Thyroid gland (tissue), 4 donors: Measurements from ENCODE around the gene EYS. TPM values are rescaled to one million over a fixed set of nuclear protein-coding genes. Genes with fewer than 3 reads are reported as not detected.

ENCODE experiments used
- DNase-seq, 2 donors: peaks; one replicate each; pipeline ENCODE4 v3.0.0-alpha.2; 2019
- H3K27ac ChIP-seq, 3 donors: fragments of 200-600 bp; sonication (generic); 1 replicate in 2 of 3; 2 replicates in 1 of 3; pipeline ENCODE4 v1.5.1; 2016 to 2019; ENCODE audit warnings: mild to moderate bottlenecking in 1 of 3, moderate library complexity in 1 of 3
- H3K27me3 ChIP-seq: fragments of 200-600 bp; sonication (generic); one replicate; pipeline ENCODE4 v1.5.1; 2019
- H3K36me3 ChIP-seq, 2 donors: fragments of 200-600 bp; sonication (generic); one replicate each; pipeline ENCODE4 v1.5.1; 2016 to 2019
- H3K4me1 ChIP-seq, 2 donors: fragments of 200-600 bp; sonication (generic); one replicate each; pipeline ENCODE4 v1.5.1; 2017 to 2019
- H3K4me3 ChIP-seq, 3 donors: fragments of 200-600 bp; sonication (generic); replicated peaks in 1 of 3; 1 replicate in 2 of 3; 2 replicates in 1 of 3; pipeline ENCODE4 v1.5.1; 2016; ENCODE audit warnings: mild to moderate bottlenecking in 1 of 3
- H3K9me3 ChIP-seq: fragments of 200-600 bp; sonication (generic); one replicate; pipeline ENCODE4 v1.5.1; 2017
- CTCF ChIP-seq, 6 experiments: fragments of 200-600 bp in 3 of 6; fragments of 450-650 bp in 3 of 6; sonication (generic) in 3 of 6; IDR thresholded peaks; one replicate each; pipeline ENCODE4 v1.5.1; 2016 to 2019; ENCODE audit warnings: antibody characterized with exemption in 6 of 6, mild to moderate bottlenecking in 2 of 6, inconsistent platforms in 1 of 6, moderate library complexity in 1 of 6
- POLR2A ChIP-seq, 2 donors: fragments of 450-650 bp; IDR thresholded peaks; one replicate each; pipeline ENCODE4 v1.6.1; 2017; ENCODE audit warnings: antibody characterized with exemption in 2 of 2, mild to moderate bottlenecking in 2 of 2, moderate library complexity in 1 of 2
- WGBS, 2 donors: methylation state at CpG; one replicate each; pipeline ENCODE4 v1.1.5; 2017; 5-methylcytosine and 5-hydroxymethylcytosine counted together
- intact Hi-C: fragments of 100-400 bp; cut with DNase I; formaldehyde crosslinking; loops from one replicate; pipeline ENCODE4 v1.15.1; 2023
- total RNA-seq, 4 donors: library from RNA; depleted of rRNA; stranded (reverse); fragments of >200 nt; gene quantifications; one replicate each; pipeline ENCODE4 v1.2.3, GENCODE V29; 2016

Gene EYS
- total RNA-seq, 4 donors from 2014 or later: not detected

DNA sequence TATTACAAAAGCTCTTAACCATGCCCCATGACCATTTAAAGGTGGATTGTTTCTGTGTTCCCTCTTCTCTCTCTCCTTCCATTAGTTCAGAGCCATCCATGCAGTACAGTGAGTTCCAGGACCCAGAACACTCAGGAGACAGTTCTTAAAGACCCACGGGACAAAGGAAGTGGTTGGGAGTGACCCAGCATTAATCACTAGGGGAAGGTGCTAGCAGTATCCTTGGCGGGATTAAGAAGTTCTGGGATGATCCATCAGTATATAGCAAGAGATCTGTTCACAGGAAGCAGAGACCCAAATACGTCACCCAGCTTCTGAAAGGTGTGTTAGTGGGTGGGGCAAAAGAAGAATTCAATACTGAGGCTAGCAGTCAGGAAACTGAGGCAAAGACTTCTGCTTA lies 1917.3 kb downstream of the EYS start:
- 77 to 82% methylated on average over 3 of the region's 3 CpGs for WGBS, 2 donors
- DNase-seq: no peak
- H3K27me3 ChIP-seq: no peaks in the 10 kb centered on the region
- no peaks in the 10 kb centered on the region for H3K9me3 ChIP-seq
- H3K36me3 ChIP-seq: no peaks in the 10 kb centered on the region
- H3K4me3 ChIP-seq: no peak overlapping the region
- H3K27ac ChIP-seq: no peak overlapping the region
- TF ChIP-seq POLR2A (IDR thresholded peaks at IDR 0.05): no peak
- TF ChIP-seq CTCF (IDR thresholded peaks at IDR 0.05): no peak
- intact Hi-C loops: no loop called here
- H3K4me1 ChIP-seq: no peaks in the 10 kb centered on the region

- Histone ChIP-seq H3K27ac (no peak overlapping the region), H3K9me3 (no peaks in the 10 kb centered on the region), H3K4me1 (no peaks in the 10 kb centered on the region), H3K36me3 (no peaks in the 10 kb centered on the region), H3K4me3 (no peak overlapping the region), H3K27me3 (no peaks in the 10 kb centered on the region)
- intact Hi-C loops: no loop called here
- TF ChIP-seq POLR2A (IDR thresholded peaks at IDR 0.05): no peak
- no peak for TF ChIP-seq CTCF (IDR thresholded peaks at IDR 0.05)
- WGBS, 2 donors: 61 to 66% methylated on average over 2 of the region's 2 CpGs
- no peak for DNase-seq
These were observed 1918.5 kb downstream of the EYS start for GRCh38 chr6:63788569-63788968.

DNA sequence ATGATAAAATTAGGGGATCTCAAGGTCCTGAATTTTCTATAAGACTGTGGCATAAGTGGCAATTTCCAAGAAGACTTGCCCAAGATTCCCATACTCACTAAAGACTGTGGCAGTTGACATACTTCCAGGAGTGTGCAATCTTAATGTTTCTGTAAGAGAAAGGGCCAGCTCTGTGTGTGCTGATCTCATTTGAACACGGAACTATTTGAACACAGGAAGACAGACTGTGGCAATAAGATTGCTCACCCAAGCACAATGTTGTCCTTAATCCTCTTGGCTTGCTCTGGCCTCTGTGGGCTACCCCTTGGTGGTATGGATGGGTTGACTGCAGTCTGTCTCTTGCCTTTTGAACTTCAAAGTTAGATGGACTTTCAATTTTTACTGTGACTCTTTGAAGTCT lies 1920.0 kb downstream of the EYS start:
- Histone ChIP-seq H3K36me3 (no peaks in the 10 kb centered on the region), H3K27me3 (no peaks in the 10 kb centered on the region), H3K4me3 (no peak overlapping the region), H3K27ac (no peak overlapping the region), H3K4me1 (no peaks in the 10 kb centered on the region), H3K9me3 (no peaks in the 10 kb centered on the region)
- TF ChIP-seq POLR2A (IDR thresholded peaks at IDR 0.05) (no peak), CTCF (IDR thresholded peaks at IDR 0.05) (no peak)
- DNase-seq: no peak
- 77 to 95% methylated on average over 1 of the region's 1 CpG for WGBS, 2 donors
- intact Hi-C loops: no loop called here

GRCh38 chr6:63785006-63785405 lies 1922.0 kb downstream of the EYS start:
- H3K27ac ChIP-seq: no peak overlapping the region
- intact Hi-C loops: no loop called here
- 56 to 71% methylated on average over 1 of the region's 1 CpG for WGBS, 2 donors
- TF ChIP-seq POLR2A (IDR thresholded peaks at IDR 0.05) (no peak), CTCF (IDR thresholded peaks at IDR 0.05) (no peak)
- no peaks in the 10 kb centered on the region for H3K4me1 ChIP-seq
- no peaks in the 10 kb centered on the region for H3K9me3 ChIP-seq
- H3K27me3 ChIP-seq: no peaks in the 10 kb centered on the region
- H3K36me3 ChIP-seq: no peaks in the 10 kb centered on the region
- DNase-seq: no peak
- no peak overlapping the region for H3K4me3 ChIP-seq

DNA sequence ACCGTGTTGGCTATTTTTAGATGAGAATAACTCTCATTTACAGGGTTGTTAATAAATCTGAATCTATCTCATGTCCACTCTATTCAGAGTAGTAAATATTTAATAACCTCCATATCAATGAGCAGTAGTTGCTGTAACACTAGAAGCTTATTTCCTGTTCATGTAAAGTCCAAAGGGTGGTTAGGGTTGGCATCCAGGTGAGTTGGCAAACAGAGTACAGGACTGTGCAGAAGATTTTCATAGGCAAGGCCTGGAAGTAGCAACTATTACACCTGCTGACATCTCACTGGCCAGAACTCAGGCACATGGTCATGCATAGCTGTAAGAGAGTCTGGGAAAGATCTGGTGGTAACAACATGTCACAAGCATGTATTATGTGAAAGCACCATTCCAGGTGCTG lies 1923.9 kb downstream of the EYS start:
- Histone ChIP-seq H3K4me1 (no peaks in the 10 kb centered on the region), H3K9me3 (no peaks in the 10 kb centered on the region), H3K27ac (no peak overlapping the region), H3K36me3 (no peaks in the 10 kb centered on the region), H3K27me3 (no peaks in the 10 kb centered on the region), H3K4me3 (no peak overlapping the region)
- no peak for TF ChIP-seq POLR2A (IDR thresholded peaks at IDR 0.05)
- no peak for TF ChIP-seq CTCF (IDR thresholded peaks at IDR 0.05)
- DNase-seq: no peak
- WGBS, 2 donors: 87 to 88% methylated on average over 1 of the region's 1 CpG
- intact Hi-C loops: no loop called here
